Measurements from ENCODE around the gene TCEAL4. TPM values are rescaled to one million over a fixed set of nuclear protein-coding genes. Genes with fewer than 3 reads are reported as not detected.

The TCEAL4 gene
- total and polyA plus RNA-seq, 4 donors: 6.3 to 50.5 (median 36.7) TPM

- TF ChIP-seq FOXA1 (IDR thresholded peaks at IDR 0.05) (no peak), RXRA (IDR thresholded peaks at IDR 0.05) (no peak), CTCF (IDR thresholded peaks at IDR 0.05; ENCODE audit: low read depth, low read length, missing input control) (no peak), NR2F2 (IDR thresholded peaks at IDR 0.05) (no peak), RAD21 (IDR thresholded peaks at IDR 0.05) (no peak), HNF4A (conservative IDR thresholded peaks at IDR 0.05) (no peak), HNF4G (IDR thresholded peaks at IDR 0.05) (no peak), EGR1 (IDR thresholded peaks at IDR 0.05; ENCODE audit: low read depth in 2 of 2) (no peak), ATF3 (IDR thresholded peaks at IDR 0.05) (no peak), JUND (IDR thresholded peaks at IDR 0.05) (no peak)
- TF ChIP-seq, protein P1, sequence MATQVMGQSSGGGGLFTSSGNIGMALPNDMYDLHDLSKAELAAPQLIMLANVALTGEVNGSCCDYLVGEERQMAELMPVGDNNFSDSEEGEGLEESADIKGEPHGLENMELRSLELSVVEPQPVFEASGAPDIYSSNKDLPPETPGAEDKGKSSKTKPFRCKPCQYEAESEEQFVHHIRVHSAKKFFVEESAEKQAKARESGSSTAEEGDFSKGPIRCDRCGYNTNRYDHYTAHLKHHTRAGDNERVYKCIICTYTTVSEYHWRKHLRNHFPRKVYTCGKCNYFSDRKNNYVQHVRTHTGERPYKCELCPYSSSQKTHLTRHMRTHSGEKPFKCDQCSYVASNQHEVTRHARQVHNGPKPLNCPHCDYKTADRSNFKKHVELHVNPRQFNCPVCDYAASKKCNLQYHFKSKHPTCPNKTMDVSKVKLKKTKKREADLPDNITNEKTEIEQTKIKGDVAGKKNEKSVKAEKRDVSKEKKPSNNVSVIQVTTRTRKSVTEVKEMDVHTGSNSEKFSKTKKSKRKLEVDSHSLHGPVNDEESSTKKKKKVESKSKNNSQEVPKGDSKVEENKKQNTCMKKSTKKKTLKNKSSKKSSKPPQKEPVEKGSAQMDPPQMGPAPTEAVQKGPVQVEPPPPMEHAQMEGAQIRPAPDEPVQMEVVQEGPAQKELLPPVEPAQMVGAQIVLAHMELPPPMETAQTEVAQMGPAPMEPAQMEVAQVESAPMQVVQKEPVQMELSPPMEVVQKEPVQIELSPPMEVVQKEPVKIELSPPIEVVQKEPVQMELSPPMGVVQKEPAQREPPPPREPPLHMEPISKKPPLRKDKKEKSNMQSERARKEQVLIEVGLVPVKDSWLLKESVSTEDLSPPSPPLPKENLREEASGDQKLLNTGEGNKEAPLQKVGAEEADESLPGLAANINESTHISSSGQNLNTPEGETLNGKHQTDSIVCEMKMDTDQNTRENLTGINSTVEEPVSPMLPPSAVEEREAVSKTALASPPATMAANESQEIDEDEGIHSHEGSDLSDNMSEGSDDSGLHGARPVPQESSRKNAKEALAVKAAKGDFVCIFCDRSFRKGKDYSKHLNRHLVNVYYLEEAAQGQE (IDR thresholded peaks at IDR 0.05): no peak
- TF ChIP-seq, protein P2, sequence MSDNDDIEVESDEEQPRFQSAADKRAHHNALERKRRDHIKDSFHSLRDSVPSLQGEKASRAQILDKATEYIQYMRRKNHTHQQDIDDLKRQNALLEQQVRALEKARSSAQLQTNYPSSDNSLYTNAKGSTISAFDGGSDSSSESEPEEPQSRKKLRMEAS (IDR thresholded peaks at IDR 0.05): no peak
- H3K9me3 ChIP-seq (ENCODE audit: control insufficient read depth in 4 of 4, low read length in 3 of 4): no peaks in the 10 kb centered on the region
- H3K36me3 ChIP-seq (ENCODE audit: control insufficient read depth in 4 of 4, insufficient read depth in 3 of 4, low read depth in 1 of 4, low read length in 3 of 4): no peaks in the 10 kb centered on the region
- no peaks in the 10 kb centered on the region for H3K4me1 ChIP-seq (ENCODE audit: control insufficient read depth in 4 of 4, insufficient read depth in 4 of 4, low read length in 3 of 4)
- WGBS: 97% methylated on average over 1 of the region's 1 CpG
- no peak overlapping the region for H3K4me3 ChIP-seq (ENCODE audit: low read depth in 1 of 3, low read length in 3 of 3)
- no peaks in the 10 kb centered on the region for H3K27me3 ChIP-seq (ENCODE audit: control insufficient read depth in 4 of 4, insufficient read depth in 4 of 4, low read length in 3 of 4)
- no peak for DNase-seq (ENCODE audit: low spot score)
- H3K9ac ChIP-seq (ENCODE audit: low read depth in 1 of 2, low read length in 2 of 2): no peak overlapping the region
- no peak overlapping the region for H3K27ac ChIP-seq (ENCODE audit: low read depth in 1 of 2, low read length in 2 of 2)
Observed at GRCh38 chrX:103573202-103573601, 12.1 kb upstream of the TCEAL4 start.

GRCh38 chrX:103584596-103584995, 719 bp upstream of the TCEAL4 start:
- H3K4me1 ChIP-seq (ENCODE audit: control insufficient read depth in 4 of 4, insufficient read depth in 4 of 4, low read length in 3 of 4): no peaks in the 10 kb centered on the region
- H3K27ac ChIP-seq (ENCODE audit: low read depth in 1 of 2, low read length in 2 of 2): no peak overlapping the region
- TF ChIP-seq RXRA (IDR thresholded peaks at IDR 0.05): no peak
- no peak for TF ChIP-seq JUND (IDR thresholded peaks at IDR 0.05)
- TF ChIP-seq NR2F2 (IDR thresholded peaks at IDR 0.05): no peak
- TF ChIP-seq FOXA2 (IDR thresholded peaks at IDR 0.05): no peak
- no peak for TF ChIP-seq RAD21 (IDR thresholded peaks at IDR 0.05)
- TF ChIP-seq EGR1 (IDR thresholded peaks at IDR 0.05; ENCODE audit: low read depth in 2 of 2): no peak
- TF ChIP-seq, protein P1 (IDR thresholded peaks at IDR 0.05): no peak
- TF ChIP-seq ZBTB33 (IDR thresholded peaks at IDR 0.05): no peak
- TF ChIP-seq HNF4A (conservative IDR thresholded peaks at IDR 0.05): no peak
- TF ChIP-seq, protein P2 (IDR thresholded peaks at IDR 0.05): no peak
- no peak for TF ChIP-seq FOXA1 (IDR thresholded peaks at IDR 0.05)
- no peak for TF ChIP-seq HNF4G (IDR thresholded peaks at IDR 0.05)
- no peak for TF ChIP-seq TAF1 (conservative IDR thresholded peaks at IDR 0.05)
- TF ChIP-seq YY1 (IDR thresholded peaks at IDR 0.05): no peak
- no peak for TF ChIP-seq CTCF (IDR thresholded peaks at IDR 0.05; ENCODE audit: low read depth, low read length, missing input control)
- no peak for TF ChIP-seq GABPA (IDR thresholded peaks at IDR 0.05 in 1 of 2, conservative IDR thresholded peaks at IDR 0.05 in 1 of 2)

More at GRCh38 chrX:103584596-103584995, 719 bp upstream of the TCEAL4 start:
- DNase-seq (ENCODE audit: low spot score): no peak
- H3K27me3 ChIP-seq (ENCODE audit: control insufficient read depth in 4 of 4, insufficient read depth in 4 of 4, low read length in 3 of 4): no peaks in the 10 kb centered on the region
- no peaks in the 10 kb centered on the region for H3K9me3 ChIP-seq (ENCODE audit: control insufficient read depth in 4 of 4, low read length in 3 of 4)
- WGBS: 81% methylated on average over 3 of the region's 3 CpGs
- H3K4me3 ChIP-seq (ENCODE audit: low read depth in 1 of 3, low read length in 3 of 3): no peak overlapping the region
- H3K36me3 ChIP-seq (ENCODE audit: control insufficient read depth in 4 of 4, insufficient read depth in 3 of 4, low read depth in 1 of 4, low read length in 3 of 4): peaks cover 0 to 2% (median 0%) of the 10 kb centered on the region in 4 donors
- no peak overlapping the region for H3K9ac ChIP-seq (ENCODE audit: low read depth in 1 of 2, low read length in 2 of 2)

Measured in liver (tissue), 9 donors.